HEK293 (cell line): ENCODE measurements around the gene ANKAR.

Experiments
- CTCF ChIP-seq: fragments of 450-650 bp; formaldehyde crosslinking; IDR thresholded peaks from 2 replicates; pipeline ENCODE4 v1.5.1; 2016; ENCODE audit warnings: missing biosample characterization, missing genetic modification characterization
- SP2 ChIP-seq: fragments of 450-650 bp; formaldehyde crosslinking; IDR thresholded peaks from 2 replicates; pipeline ENCODE4 v1.5.1; 2016; ENCODE audit warnings: missing biosample characterization, missing genetic modification characterization
- ZBTB6 ChIP-seq: fragments of 450-650 bp; formaldehyde crosslinking; IDR thresholded peaks from 2 replicates; pipeline ENCODE4 v1.5.1; 2017; ENCODE audit warnings: missing biosample characterization, missing genetic modification characterization
- ZNF138 ChIP-seq: fragments of 450-650 bp; formaldehyde crosslinking; IDR thresholded peaks from 2 replicates; pipeline ENCODE4 v1.5.1; 2016; ENCODE audit warnings: missing biosample characterization, missing genetic modification characterization, borderline replicate concordance
- ZNF274 ChIP-seq, 2 experiments: fragments of 200-500 bp in 1 of 2; fragments of 450-650 bp in 1 of 2; sonication (Bioruptor generic) in 1 of 2; formaldehyde crosslinking in 1 of 2; IDR thresholded peaks; 2 replicates each; pipeline versions ENCODE4 v1.5.1 to v1.6.1; 2014 to 2016; ENCODE audit warnings: borderline replicate concordance in 1 of 2, inconsistent platforms in 1 of 2, low read length in 1 of 2, missing biosample characterization in 1 of 2, missing genetic modification characterization in 1 of 2
- ZNF623 ChIP-seq: fragments of 450-650 bp; formaldehyde crosslinking; IDR thresholded peaks from 2 replicates; pipeline ENCODE4 v1.5.1; 2016; ENCODE audit warnings: missing biosample characterization, missing genetic modification characterization
- ZNF658 ChIP-seq: fragments of 450-650 bp; formaldehyde crosslinking; IDR thresholded peaks from 2 replicates; pipeline ENCODE4; 2016; ENCODE audit warnings: missing biosample characterization, missing genetic modification characterization
- TF ChIP-seq, protein P1 (sequence below): fragments of 450-650 bp; formaldehyde crosslinking; IDR thresholded peaks from 2 replicates; pipeline ENCODE4 v1.5.1; 2016; ENCODE audit warnings: missing biosample characterization, missing genetic modification characterization

DNA sequence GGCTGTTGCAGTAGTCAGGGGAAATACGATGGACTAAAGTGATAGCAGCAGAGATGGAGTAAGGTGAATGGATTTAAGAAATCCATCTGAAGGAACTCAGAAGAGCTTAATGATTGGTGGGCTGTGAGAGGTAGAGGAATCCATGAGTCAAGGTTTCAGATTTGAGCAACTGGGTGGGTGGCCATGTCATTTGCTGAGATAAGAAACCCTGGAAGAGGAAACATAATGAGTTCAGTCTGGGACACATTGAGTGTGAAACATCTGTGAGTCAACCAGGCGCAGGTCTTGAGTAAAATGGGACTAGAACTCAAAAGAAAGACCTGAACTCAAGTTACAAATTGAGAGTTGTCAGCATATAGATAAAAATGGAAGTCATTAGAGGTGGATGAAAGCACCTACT is 32.9 kb upstream of the ANKAR start:
- no peak for TF ChIP-seq ZBTB6
- TF ChIP-seq CTCF (tag by site-specific recombination) = no peak
- no peak for TF ChIP-seq ZNF274 (IDR thresholded peaks at IDR 0.05; ENCODE audit: low read length)
- TF ChIP-seq ZNF274 (tag by site-specific recombination; IDR thresholded peaks at IDR 0.05; ENCODE audit: borderline replicate concordance) = no peak
- TF ChIP-seq ZNF658 (tag by site-specific recombination) = no peak
- TF ChIP-seq ZNF138 = no peak
- TF ChIP-seq SP2 (tag by site-specific recombination) = no peak
- no peak for TF ChIP-seq ZNF623 (tag by site-specific recombination)
- TF ChIP-seq, protein P1, sequence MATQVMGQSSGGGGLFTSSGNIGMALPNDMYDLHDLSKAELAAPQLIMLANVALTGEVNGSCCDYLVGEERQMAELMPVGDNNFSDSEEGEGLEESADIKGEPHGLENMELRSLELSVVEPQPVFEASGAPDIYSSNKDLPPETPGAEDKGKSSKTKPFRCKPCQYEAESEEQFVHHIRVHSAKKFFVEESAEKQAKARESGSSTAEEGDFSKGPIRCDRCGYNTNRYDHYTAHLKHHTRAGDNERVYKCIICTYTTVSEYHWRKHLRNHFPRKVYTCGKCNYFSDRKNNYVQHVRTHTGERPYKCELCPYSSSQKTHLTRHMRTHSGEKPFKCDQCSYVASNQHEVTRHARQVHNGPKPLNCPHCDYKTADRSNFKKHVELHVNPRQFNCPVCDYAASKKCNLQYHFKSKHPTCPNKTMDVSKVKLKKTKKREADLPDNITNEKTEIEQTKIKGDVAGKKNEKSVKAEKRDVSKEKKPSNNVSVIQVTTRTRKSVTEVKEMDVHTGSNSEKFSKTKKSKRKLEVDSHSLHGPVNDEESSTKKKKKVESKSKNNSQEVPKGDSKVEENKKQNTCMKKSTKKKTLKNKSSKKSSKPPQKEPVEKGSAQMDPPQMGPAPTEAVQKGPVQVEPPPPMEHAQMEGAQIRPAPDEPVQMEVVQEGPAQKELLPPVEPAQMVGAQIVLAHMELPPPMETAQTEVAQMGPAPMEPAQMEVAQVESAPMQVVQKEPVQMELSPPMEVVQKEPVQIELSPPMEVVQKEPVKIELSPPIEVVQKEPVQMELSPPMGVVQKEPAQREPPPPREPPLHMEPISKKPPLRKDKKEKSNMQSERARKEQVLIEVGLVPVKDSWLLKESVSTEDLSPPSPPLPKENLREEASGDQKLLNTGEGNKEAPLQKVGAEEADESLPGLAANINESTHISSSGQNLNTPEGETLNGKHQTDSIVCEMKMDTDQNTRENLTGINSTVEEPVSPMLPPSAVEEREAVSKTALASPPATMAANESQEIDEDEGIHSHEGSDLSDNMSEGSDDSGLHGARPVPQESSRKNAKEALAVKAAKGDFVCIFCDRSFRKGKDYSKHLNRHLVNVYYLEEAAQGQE = no peak
